ENCODE data around the gene ANKRD42. TPM values are rescaled to one million over a fixed set of nuclear protein-coding genes. Genes with fewer than 3 reads are reported as not detected.

ANKRD42 gene
- total RNA-seq, 1 donor from 2014 or later: 2.2 TPM

Other genes with a start within 250 kb of the ANKRD42 start
- 59.4 TPM for gene RAB30, start 121.8 kb upstream of the ANKRD42 start, total RNA-seq (ENCODE audit: unreplicated experiment)
- gene PCF11, start 36.6 kb upstream of the ANKRD42 start, total RNA-seq (ENCODE audit: unreplicated experiment): 46.7 TPM
- 61.3 TPM for gene CCDC90B, start 92.7 kb downstream of the ANKRD42 start, total RNA-seq (ENCODE audit: unreplicated experiment)

All from glutamatergic neuron (in vitro differentiated cells).